ENCODE measurements around the gene ZNF488.

- TF ChIP-seq CTCF (IDR thresholded peaks at IDR 0.05) (no peak), POLR2A (IDR thresholded peaks at IDR 0.05) (no peak), POLR2AphosphoS5 (IDR thresholded peaks at IDR 0.05) (no peak), EP300 (IDR thresholded peaks at IDR 0.05) (no peak)
These were observed 26.8 kb upstream of the ZNF488 start for GRCh38 chr10:47410862-47411261.
